T-helper 1 cell treated with Interleukin-12 subunit alpha and Interleukin-12 subunit beta and Interleukin-4 antibody, amounts not matched to agents 30 μg/mL and 1 μg/mL, for 36 hours (primary cell): ENCODE results near the gene RDH16.
A peak's percentile ranks its signal among the peaks of the same experiment; 100 is the strongest.
"Not testable (repeated sequence)": the region's sequence is repeated elsewhere in the genome, so short reads cannot be mapped to it uniquely, and the experiment has no call there.

Experiments used
- H3K27ac Mint-ChIP-seq: one replicate; pipeline ENCODE4 v1.8.0; 2021; ENCODE audit warnings: mild to moderate bottlenecking, mixed read lengths
- H3K27me3 Mint-ChIP-seq: one replicate; pipeline ENCODE4 v1.8.0; 2021; ENCODE audit warnings: low read depth, mixed read lengths
- H3K36me3 Mint-ChIP-seq: one replicate; pipeline ENCODE4 v1.8.0; 2021; ENCODE audit warnings: low read depth, mixed read lengths
- H3K4me1 Mint-ChIP-seq: one replicate; pipeline ENCODE4 v1.8.0; 2021; ENCODE audit warnings: low read depth, mixed read lengths
- H3K4me3 Mint-ChIP-seq: one replicate; pipeline ENCODE4 v1.8.0; 2021; ENCODE audit warnings: mild to moderate bottlenecking, moderate library complexity, mixed read lengths
- H3K9me3 Mint-ChIP-seq: one replicate; pipeline ENCODE4 v1.8.0; 2021; ENCODE audit warnings: mixed read lengths

The RDH16 gene

DNA sequence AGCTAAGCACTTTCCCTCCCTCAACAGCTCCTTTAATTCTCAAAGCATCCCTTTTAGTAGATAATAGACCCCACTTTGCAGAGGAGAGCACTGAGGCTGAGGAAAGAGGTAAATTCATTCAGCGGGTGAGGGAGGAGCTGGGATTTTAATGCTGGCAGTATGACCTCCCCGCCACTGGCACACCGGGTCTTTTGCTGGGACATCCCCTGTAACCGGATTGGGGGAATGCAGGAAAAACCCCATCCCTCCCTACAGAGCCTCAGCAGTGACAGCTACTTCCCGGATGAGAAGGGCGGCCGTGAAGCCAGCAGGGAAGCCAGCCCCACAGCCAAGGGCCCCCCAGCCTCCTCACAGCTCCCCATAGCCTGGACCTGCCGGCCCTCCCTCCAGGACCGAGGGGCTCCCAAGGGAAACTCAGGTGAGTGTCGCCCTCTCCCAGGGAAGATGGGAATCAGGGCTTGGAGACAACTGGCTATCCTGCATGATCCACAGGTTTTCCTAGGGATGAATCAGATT is 36.9 kb upstream of the RDH16 start:
- Mint-ChIP-seq H3K36me3 (peaks cover 8% of the 10 kb centered on the region), H3K27me3 (no peaks in the 10 kb centered on the region), H3K27ac (no peak overlapping the region), H3K4me3 (no peak overlapping the region), H3K9me3 (no peaks in the 10 kb centered on the region), H3K4me1 (peaks cover 26% of the 10 kb centered on the region)

DNA sequence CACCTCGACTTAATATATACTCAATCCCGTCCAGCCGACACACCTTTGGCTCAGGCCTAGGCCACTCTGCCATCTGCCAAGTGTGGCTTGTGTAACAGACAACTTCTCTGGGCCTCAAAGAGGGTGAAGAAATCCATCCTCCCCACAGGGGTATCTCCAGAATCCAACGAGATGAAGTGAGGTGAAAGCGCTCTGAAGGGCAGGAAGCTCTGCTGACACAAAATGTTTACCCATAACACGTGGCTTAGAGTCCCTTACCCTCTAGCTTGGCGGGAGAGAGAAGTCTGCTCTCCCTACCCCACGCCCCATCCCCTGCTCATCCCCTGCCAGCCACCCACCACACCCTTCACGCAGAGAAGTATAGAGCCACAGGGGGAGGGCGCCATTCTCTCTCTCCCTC is 35.9 kb upstream of the RDH16 start:
- Mint-ChIP-seq H3K27ac (no peak overlapping the region), H3K9me3 (no peaks in the 10 kb centered on the region), H3K4me1 (peaks cover 17% of the 10 kb centered on the region), H3K27me3 (peaks cover 2% of the 10 kb centered on the region), H3K4me3 (no peak overlapping the region), H3K36me3 (peaks cover 4% of the 10 kb centered on the region)

DNA sequence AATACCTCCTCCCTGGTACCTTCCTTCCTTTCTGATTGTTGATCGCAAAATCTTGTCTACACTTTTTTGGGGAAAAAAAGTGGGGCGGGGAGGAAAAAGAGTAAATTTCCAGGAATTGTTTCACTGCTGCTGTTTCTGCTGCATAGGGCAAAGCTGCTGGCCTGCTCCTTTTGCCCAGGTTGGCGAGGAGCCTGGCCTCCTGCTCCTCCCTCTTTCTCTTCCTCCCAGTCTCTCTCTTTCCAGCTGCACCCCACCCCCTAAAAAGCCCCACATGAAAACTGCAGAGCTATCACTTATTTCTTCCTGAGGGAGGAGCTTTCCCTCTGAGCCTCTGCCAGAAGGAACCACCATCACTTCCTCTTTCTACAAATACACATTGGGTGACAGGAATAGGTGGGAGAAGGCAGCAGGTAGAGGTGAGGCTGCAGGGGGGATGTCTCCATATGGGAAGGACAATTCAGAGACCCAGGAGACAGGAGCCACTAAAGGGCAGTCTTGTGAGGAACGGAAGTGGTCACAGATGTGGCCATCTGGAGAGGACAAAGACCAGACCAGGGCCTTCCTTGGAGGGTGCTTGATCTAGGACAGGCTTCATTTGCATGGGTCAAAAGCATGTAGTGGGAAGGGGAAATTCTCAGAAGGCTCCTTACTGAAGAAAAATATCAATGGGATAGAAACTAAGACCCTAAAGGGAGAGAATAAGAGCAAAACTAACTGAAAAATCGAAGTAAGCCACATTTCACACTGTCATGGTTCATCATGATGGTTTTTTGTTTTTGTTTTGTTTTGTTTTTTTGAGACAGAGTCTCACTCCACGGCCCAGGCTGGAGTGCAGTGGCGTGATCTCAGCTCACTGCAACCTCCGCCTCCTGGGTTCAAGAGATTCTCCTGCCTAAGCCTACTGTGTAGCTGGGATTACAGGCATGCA is 34.2 kb upstream of the RDH16 start:
- Mint-ChIP-seq H3K9me3 (no peaks in the 10 kb centered on the region), H3K4me1 (peaks cover 20% of the 10 kb centered on the region), H3K27ac (peak overlapping the region; percentile 38), H3K36me3 (no peaks in the 10 kb centered on the region), H3K4me3 (no peak overlapping the region), H3K27me3 (peaks cover 6% of the 10 kb centered on the region)

DNA sequence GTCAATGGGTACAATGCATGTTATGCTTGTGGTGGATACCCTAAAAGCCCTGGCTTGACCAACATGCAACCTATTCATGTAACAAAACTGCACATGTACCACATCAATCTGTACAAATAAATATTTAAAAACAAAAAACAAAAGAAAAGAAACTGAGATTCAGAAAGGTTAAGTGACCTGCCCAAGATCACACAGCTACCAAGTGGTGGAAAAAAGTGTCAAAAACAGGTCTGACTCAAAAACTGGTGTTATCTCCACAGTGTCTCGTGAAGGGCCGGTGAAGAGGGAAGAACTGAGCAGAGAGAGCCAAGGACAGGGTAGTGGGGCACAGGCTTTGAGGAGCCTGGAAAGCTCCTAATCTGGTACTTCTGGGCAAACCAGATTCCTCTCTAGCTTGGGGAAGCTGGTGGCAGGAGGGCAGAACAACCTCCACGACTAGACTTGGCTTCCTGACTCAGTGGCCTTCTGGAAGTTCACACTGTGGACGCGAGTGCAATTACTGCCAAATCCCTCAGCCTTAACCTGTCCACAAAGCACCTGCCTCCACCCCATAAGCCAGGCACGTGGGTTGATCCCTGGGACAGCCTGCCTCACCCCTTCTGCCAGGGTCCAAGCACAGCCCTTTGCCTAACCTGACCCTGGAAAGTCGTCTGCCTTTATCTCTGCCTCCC is 33.4 kb upstream of the RDH16 start:
- Mint-ChIP-seq H3K4me3 (no peak overlapping the region), H3K36me3 (no peaks in the 10 kb centered on the region), H3K27ac (no peak overlapping the region), H3K9me3 (no peaks in the 10 kb centered on the region), H3K4me1 (peaks cover 20% of the 10 kb centered on the region), H3K27me3 (peaks cover 6% of the 10 kb centered on the region)

DNA sequence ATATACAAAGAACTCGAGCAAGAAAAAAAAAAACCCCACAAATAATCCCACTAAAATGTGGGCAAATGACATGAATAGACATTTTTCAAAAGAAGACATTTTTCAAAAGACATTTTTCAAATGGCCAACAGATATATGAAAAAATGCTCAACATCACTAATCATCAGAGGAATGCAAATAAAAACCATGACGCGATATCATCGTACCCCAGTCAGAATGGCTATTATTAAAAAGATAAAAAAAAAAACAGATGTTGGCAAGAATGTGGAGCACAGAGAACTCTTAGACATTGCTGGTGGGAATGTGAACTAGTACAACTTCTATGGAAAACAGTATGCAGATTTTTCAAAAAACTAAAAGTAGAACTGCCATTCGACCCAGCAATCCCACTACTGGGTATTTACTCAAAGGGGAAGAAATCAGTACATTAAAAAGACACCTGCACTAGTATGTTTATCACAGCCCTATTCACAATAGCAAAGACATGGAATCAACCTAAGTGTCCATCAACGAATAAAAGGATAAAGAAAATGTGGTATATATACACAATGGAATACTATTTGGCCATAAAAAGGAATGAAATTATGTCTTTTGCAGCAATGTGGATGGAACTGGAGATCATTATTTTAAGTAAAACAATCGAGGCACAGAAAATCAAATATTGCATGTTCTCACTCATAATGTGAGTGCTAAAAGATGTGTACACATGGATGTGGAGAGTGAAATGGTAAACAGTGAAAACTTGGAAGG is 32.6 kb upstream of the RDH16 start:
- H3K36me3 Mint-ChIP-seq = no peaks in the 10 kb centered on the region
- H3K4me1 Mint-ChIP-seq = peaks cover 20% of the 10 kb centered on the region
- no peak overlapping the region for H3K4me3 Mint-ChIP-seq
- H3K27ac Mint-ChIP-seq = no peak overlapping the region
- no peaks in the 10 kb centered on the region for H3K9me3 Mint-ChIP-seq
- peaks cover 6% of the 10 kb centered on the region for H3K27me3 Mint-ChIP-seq

DNA sequence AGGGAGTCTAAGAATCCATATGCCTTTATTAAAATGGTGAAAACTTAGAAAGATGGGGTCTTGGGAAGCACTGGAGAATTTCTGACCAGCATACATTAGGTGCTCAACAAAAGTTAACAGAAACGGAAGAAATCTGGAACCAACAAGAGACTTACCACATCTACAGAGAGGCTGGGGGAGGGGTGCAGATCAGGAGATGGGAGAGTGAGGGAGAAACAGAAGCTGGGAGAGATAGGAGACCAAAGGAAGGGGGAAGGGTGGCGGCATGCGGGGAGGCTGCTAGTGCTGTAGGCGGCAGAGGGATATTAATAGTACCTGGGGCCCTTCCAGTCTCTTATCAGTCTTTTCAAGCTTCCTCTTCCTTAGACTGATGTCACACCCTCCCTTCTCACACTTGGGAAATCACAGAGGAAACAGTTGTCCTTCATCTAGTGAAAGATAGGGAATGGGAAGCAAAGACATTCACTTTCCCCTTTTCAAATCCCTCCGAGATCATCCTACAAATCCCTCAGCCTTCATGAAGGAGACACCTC is 30.9 kb upstream of the RDH16 start:
- H3K27me3 Mint-ChIP-seq = peaks cover 6% of the 10 kb centered on the region
- H3K4me1 Mint-ChIP-seq = peaks cover 20% of the 10 kb centered on the region
- no peak overlapping the region for H3K27ac Mint-ChIP-seq
- no peaks in the 10 kb centered on the region for H3K9me3 Mint-ChIP-seq
- no peaks in the 10 kb centered on the region for H3K36me3 Mint-ChIP-seq
- H3K4me3 Mint-ChIP-seq = no peak overlapping the region

DNA sequence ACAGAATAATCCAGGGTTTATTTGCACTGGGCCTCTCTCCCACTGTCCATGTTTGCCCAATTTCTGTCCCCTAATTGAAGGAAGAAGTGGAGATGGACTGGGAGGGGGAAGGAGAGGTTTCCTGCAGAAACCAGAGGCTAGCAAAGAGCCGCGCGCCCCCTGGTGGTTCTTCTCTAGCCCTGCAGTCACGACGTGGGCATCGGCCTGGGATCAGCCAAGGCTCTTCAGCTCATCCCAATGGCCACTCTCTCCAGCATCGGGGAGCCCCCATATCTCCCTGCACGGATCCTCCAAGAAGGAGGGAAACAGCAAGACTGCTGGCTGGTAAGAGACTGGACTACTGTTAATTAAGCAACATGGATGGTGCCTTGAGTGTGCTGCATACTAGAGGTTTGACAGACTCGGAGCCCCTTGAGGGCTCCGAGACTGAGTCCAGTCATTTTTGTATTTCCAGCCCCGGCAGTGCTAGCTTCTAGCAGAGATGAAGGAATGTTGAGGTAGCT is 30.2 kb upstream of the RDH16 start:
- Mint-ChIP-seq H3K27ac (no peak overlapping the region), H3K9me3 (no peaks in the 10 kb centered on the region), H3K27me3 (peaks cover 6% of the 10 kb centered on the region), H3K4me3 (no peak overlapping the region), H3K36me3 (no peaks in the 10 kb centered on the region), H3K4me1 (peaks cover 20% of the 10 kb centered on the region)

DNA sequence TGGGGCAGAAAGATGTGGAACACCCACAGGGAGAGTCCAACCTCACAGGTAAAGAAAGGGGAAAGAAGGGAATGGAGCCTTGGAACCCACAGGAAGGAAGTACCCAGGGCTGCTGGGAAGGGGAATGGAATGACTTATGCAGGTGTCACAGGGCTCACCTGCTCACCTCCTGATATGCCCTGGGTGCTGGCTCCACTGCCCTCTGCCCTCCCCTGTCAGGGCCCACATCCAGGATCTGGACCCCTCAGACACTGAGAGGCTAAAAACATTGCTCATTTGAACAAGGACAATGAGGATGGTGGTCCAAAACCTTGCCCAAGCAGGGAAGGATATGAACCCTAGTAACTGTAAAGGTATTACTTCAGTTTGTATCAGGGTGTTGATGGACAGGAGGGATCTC is 29.6 kb upstream of the RDH16 start:
- H3K4me1 Mint-ChIP-seq = peaks cover 20% of the 10 kb centered on the region
- H3K36me3 Mint-ChIP-seq = no peaks in the 10 kb centered on the region
- no peak overlapping the region for H3K4me3 Mint-ChIP-seq
- peaks cover 6% of the 10 kb centered on the region for H3K27me3 Mint-ChIP-seq
- H3K27ac Mint-ChIP-seq = no peak overlapping the region
- no peaks in the 10 kb centered on the region for H3K9me3 Mint-ChIP-seq

DNA sequence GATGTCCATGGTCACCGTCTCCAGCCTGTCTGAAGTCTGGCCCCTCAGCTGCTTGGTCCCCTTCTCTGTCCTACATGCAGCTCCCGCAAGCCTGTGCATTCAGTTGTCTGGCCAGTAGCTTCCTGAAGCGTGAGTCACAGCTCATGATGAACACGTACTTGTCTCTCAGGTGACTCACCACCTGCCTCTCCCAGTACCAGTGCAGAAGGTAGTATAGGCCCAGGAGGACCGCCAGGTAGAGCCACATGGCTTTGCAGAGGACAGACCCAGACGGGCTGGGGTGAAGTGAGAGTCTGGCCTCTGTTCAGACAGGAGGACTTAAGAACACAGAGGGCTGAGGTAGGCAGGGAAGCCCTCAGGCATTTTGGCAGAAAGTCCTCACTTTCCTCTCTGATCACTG is 28.3 kb upstream of the RDH16 start:
- H3K36me3 Mint-ChIP-seq, H3K27ac Mint-ChIP-seq, H3K4me3 Mint-ChIP-seq, H3K9me3 Mint-ChIP-seq, H3K27me3 Mint-ChIP-seq: not testable (repeated sequence)
- peaks cover 12% of the 10 kb centered on the region for H3K4me1 Mint-ChIP-seq

DNA sequence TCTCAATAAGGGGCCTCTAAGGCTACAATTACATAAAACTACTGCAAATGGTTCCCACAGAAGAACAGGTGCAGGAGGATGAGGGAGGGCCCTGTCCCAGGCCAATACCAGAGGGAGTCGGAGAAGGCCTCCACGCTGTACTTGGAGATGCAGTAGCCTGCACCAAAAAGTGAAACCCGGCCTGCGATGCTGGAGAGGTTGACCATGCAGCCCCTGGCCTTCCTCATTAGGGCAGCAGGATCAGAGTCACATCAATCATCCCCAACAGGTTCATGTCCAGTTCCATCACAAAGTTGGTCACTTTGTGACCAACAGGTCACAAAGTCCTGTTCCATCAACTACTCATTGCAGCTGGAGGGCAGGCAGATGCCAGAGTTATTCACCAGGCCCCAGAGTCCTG is 26.0 kb upstream of the RDH16 start:
- no peak overlapping the region for H3K4me3 Mint-ChIP-seq
- H3K36me3 Mint-ChIP-seq = no peaks in the 10 kb centered on the region
- H3K4me1 Mint-ChIP-seq = peaks cover 6% of the 10 kb centered on the region
- H3K27me3 Mint-ChIP-seq = peaks cover 5% of the 10 kb centered on the region
- H3K9me3 Mint-ChIP-seq = no peaks in the 10 kb centered on the region
- H3K27ac Mint-ChIP-seq = no peak overlapping the region

DNA sequence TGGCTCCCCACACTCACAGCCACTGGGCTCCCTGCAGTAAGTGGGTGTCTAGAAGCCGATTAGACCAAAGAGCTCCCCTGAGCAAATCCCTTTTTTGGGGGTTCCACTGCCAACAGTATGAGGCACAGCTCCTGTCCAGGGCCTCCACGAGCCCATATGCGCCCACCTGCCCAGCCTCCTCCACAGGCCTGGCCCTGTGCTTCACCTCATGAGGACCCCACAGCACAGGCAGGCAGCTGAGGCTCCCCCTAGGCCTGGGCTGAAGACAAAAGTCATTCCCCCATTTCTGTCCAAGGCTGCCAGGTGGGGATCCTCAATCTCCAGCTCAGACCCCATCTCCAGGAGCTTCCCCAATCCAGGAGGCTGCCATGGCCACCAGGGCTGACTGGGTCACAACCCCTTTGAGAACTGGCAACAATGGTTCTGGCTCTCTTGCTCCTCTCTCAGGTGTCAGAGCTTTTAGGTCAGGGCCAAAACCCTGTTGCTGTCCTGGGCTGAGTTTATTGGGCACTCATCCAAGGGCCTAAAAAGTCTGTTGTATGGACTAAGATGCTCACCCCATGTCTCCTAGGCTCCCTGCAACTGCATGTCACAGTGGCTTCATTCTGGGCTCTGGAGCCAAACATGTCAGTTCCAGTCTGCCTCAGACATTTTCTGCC is 25.3 kb upstream of the RDH16 start:
- H3K4me1 Mint-ChIP-seq, H3K36me3 Mint-ChIP-seq, H3K27ac Mint-ChIP-seq, H3K4me3 Mint-ChIP-seq, H3K9me3 Mint-ChIP-seq, H3K27me3 Mint-ChIP-seq: not testable (repeated sequence)

DNA sequence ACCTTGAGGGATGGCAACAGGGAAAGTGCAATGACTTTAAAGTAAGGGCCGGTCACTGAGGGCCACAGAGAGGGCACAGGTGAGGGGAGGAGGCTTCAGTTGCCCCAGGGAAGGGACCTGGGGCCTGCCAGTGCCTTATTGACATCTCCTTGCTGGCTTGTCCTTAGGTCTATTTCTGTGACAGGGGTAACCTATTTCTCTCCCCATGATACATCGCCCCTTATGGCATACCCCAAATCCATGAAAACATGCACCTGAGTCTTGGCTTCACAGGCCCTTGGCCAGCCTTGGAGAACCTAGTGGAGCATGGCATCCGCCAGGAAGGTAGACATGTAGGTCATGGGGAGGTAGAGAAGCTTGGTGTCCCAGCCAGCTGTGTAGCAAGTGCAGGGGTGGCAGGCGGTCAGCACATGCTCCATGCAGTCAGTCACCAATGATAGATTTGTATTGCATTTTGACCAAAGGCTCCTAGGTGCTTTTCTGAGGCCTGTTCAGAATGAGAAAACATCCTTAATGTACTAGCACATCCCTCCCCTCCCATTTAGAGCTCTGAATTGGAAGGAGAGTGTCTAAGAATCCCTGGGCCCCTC is 23.6 kb upstream of the RDH16 start:
- Mint-ChIP-seq H3K27ac (no peak overlapping the region), H3K4me1 (no peaks in the 10 kb centered on the region), H3K9me3 (no peaks in the 10 kb centered on the region), H3K4me3 (no peak overlapping the region), H3K27me3 (no peaks in the 10 kb centered on the region), H3K36me3 (no peaks in the 10 kb centered on the region)

DNA sequence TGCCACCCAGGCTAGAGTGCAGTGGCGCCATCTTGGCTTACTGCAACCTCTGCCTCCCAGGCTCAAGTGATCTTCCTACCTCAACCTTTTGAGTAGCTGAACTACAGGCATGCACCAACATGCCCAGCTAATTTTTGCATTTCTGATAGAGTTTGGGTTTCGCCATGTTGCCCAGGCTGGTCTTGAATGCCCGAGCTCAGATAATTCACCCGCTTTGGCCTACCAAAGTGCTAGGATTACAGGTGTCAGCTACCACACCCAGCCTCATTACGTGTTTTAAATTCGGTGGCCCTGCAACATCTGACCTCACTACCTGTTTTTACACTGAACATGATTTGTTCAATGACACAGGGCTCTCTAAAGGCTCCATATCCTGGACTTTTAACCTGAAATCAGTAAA is 22.9 kb upstream of the RDH16 start:
- Mint-ChIP-seq H3K27ac (no peak overlapping the region), H3K4me1 (no peaks in the 10 kb centered on the region), H3K27me3 (no peaks in the 10 kb centered on the region), H3K36me3 (no peaks in the 10 kb centered on the region), H3K4me3 (no peak overlapping the region), H3K9me3 (no peaks in the 10 kb centered on the region)
